Measurements from ENCODE around the gene ATRN.

ATRN gene

DNA sequence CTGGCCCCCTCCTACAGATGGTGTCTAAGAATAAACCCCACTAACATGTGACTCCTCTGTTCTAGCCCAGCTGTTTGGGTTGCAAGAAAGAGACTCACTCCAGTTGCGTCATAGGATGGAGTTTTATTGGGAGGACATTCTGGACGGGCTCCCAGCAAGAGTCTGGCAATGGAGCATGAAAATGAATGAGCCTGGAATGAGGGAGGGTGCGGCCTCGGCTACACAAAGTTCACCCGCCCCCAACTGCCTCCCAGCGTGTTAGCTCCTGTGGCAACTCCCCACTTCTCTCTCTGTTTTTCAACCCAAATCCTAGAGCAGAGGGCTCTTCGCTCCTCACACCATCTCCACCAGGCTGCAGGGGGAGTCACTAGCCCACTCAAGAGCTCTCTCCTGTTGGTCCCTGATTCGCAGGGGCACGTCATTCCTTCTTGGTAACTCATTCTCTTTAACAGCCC is 216.1 kb downstream of the ATRN start:
- H3K4me3 ChIP-seq (replicated peaks; ENCODE audit: low read depth, low read length) = no peak overlapping the region
- TF ChIP-seq, protein P1, sequence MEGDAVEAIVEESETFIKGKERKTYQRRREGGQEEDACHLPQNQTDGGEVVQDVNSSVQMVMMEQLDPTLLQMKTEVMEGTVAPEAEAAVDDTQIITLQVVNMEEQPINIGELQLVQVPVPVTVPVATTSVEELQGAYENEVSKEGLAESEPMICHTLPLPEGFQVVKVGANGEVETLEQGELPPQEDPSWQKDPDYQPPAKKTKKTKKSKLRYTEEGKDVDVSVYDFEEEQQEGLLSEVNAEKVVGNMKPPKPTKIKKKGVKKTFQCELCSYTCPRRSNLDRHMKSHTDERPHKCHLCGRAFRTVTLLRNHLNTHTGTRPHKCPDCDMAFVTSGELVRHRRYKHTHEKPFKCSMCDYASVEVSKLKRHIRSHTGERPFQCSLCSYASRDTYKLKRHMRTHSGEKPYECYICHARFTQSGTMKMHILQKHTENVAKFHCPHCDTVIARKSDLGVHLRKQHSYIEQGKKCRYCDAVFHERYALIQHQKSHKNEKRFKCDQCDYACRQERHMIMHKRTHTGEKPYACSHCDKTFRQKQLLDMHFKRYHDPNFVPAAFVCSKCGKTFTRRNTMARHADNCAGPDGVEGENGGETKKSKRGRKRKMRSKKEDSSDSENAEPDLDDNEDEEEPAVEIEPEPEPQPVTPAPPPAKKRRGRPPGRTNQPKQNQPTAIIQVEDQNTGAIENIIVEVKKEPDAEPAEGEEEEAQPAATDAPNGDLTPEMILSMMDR (IDR thresholded peaks at IDR 0.05; ENCODE audit: low read depth, low read length, missing control alignments) = no peak
- DNase-seq (ENCODE audit: extremely low read depth, low read depth) = peak; percentile 83

DNA sequence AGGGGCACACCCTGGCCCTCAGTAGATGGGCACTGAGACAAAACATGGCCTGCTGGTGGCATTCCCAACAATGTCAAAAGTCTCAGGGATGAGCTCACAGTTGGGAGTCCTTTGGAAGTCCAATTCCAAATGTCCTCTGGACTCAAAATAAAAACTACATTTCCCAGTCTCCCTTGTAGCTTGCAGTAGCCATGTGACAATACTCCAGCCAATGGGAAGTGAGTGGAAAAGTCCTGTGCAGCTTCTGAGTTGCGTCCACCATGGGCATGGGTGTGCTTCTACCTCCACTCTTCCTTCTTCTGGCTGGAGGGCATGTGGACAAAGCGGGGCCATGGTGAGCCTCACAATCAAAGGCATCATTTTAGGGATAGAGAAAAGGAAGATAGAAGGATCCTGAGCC is 216.8 kb downstream of the ATRN start:
- TF ChIP-seq, protein P1 (IDR thresholded peaks at IDR 0.05; ENCODE audit: low read depth, low read length, missing control alignments) = no peak
- DNase-seq (ENCODE audit: extremely low read depth, low read depth) = no peak
- no peak overlapping the region for H3K4me3 ChIP-seq (replicated peaks; ENCODE audit: low read depth, low read length)

DNA sequence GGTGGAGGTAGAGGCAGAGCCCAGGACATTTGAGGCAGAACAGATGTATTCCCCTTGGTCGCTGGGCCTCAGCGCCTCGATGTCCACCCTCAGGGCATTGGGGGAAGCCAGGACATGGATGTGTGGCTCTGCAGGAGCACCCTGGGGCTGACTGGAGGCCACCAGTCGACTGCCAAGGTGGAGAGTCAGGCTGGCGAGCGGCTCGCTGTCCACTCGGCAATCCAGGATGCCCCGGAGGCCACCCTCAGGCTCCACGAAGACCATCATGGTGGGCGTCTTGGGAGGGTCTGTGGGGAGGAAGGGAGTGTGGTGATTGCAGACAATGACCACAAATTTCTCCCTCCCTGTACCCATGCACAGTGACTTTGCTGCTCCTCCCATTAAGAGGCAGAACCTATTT is 219.2 kb downstream of the ATRN start:
- TF ChIP-seq, protein P1 (IDR thresholded peaks at IDR 0.05; ENCODE audit: low read depth, low read length, missing control alignments) = no peak
- H3K4me3 ChIP-seq (replicated peaks; ENCODE audit: low read depth, low read length) = no peak overlapping the region
- no peak for DNase-seq (ENCODE audit: extremely low read depth, low read depth)

DNA sequence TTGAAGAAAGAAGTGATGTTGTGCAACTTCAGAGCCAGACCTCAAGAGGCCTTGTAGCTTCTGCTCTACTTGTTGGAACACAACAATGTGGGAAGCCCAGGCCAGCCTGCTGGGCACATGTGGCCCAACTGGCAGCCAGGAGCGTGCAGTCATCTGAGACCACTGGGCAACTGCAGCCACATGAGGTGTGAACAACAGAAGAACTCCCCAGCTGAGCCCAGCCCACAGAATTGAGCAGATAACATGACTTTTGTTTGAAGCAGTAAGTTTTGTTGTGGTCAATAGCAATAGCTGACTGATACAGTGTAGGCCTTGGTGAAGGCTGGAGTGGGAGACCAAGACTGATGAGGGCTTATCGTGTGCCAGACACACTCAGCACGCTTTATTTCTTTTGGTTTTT is 219.6 kb downstream of the ATRN start:
- H3K4me3 ChIP-seq (replicated peaks; ENCODE audit: low read depth, low read length) = no peak overlapping the region
- TF ChIP-seq, protein P1 (IDR thresholded peaks at IDR 0.05; ENCODE audit: low read depth, low read length, missing control alignments) = no peak
- no peak for DNase-seq (ENCODE audit: extremely low read depth, low read depth)

DNA sequence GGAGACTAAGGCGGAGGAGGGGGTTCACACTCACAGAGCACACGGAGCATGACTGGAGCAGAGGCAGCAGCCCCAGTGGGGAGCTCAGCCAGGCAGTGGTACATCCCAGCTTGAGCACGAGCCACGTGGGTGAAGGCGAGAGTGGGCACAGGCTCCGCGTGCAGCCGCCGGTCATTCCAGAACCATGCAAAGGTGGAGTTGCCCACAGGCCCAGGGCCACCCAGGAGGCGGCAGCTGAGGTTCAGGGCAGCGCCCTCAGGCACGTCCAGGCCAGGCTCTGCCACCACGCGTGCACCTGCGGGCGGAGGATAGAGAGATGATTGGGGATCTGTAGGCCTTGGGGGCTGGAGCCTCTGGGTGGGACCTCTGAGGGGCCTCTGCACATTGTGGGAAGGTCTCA is 220.5 kb downstream of the ATRN start:
- no peak for DNase-seq (ENCODE audit: extremely low read depth, low read depth)
- no peak overlapping the region for H3K4me3 ChIP-seq (replicated peaks; ENCODE audit: low read depth, low read length)
- TF ChIP-seq, protein P1 (IDR thresholded peaks at IDR 0.05; ENCODE audit: low read depth, low read length, missing control alignments) = no peak

DNA sequence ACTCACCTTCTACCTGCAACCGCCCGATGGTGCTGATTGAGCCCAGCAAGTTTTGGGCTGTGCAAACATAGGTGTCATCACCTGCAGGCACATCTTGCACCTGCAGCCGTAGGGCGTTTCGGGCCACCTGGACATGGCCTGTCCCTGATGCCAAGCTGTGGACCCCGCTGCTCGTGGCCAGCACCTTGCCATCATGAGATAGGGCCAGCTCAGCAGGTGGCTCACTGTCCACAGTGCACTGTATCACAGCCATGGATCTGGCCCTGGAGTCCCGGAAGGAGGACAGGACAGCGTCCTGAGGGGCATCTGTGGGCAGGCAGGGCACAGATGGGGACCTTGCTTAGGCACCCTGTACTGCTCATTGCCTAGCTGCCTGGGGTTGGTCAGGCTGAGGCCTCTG is 221.1 kb downstream of the ATRN start:
- TF ChIP-seq, protein P1 (IDR thresholded peaks at IDR 0.05; ENCODE audit: low read depth, low read length, missing control alignments) = no peak
- DNase-seq (ENCODE audit: extremely low read depth, low read depth) = no peak
- no peak overlapping the region for H3K4me3 ChIP-seq (replicated peaks; ENCODE audit: low read depth, low read length)

DNA sequence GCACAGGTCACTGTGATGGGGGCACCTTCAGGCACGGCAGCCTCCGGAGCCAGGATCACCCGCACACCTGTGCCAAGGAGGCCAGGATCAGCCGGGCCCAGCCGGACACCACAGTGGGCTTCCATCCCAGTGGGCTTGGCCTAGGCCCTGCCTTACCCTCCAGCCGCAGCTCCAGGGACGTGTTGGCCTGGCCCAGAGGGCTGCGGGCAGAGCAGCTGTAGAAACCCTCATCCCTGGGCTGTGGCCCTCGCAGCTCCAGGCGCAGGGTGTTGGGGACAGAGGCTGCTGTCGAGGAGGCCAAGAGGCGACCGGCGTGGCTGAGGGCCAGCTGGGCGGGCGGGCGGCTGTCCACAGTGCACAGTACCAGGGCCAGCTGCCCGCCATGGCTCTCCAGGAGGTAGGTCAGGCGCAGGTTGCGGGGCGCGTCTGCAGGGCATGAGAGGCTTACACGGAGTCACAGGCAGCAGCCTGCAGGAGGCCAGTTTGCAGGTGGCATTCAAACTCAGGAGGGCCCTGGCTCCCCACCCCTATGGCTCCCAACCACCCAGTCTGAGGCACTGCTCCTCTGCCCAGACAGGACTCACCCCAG is 222.0 kb downstream of the ATRN start:
- TF ChIP-seq, protein P1 (IDR thresholded peaks at IDR 0.05; ENCODE audit: low read depth, low read length, missing control alignments) = no peak
- H3K4me3 ChIP-seq (replicated peaks; ENCODE audit: low read depth, low read length) = no peak overlapping the region
- no peak for DNase-seq (ENCODE audit: extremely low read depth, low read depth)

Measured in HFF-Myc (cell line).